DND-41 (cell line): ENCODE data around the gene RHOF.

ENCODE experiments used
- ATAC-seq: fragments of 200-7000 bp; cut with Tn5 transposase; 3 replicates; pipeline ENCODE4 v1.9.1; 2021; ENCODE audit warnings: low read depth; ENCODE audit not compliant: insufficient read depth
- DNase-seq: peaks from one replicate; pipeline ENCODE4 v3.0.0-alpha.2; 2020
- H2AFZ ChIP-seq: 2 replicates; pipeline ENCODE4 v1.6.0; 2012; ENCODE audit warnings: low read depth, low read length
- H3K27ac ChIP-seq: 2 replicates; pipeline ENCODE4 v1.5.1; 2012; ENCODE audit warnings: low read length, inconsistent platforms
- H3K27me3 ChIP-seq: fragments of 200-600 bp; sonication (generic); 2 replicates; pipeline ENCODE4 v1.6.0; 2012; ENCODE audit warnings: low read length, mild to moderate bottlenecking, inconsistent platforms; ENCODE audit not compliant: insufficient read depth, poor library complexity
- H3K36me3 ChIP-seq: 2 replicates; pipeline ENCODE4 v1.5.1; 2012; ENCODE audit warnings: low read length, inconsistent platforms; ENCODE audit not compliant: insufficient read depth
- H3K4me1 ChIP-seq: 2 replicates; pipeline ENCODE4 v1.5.1; 2012; ENCODE audit warnings: mild to moderate bottlenecking, low read length; ENCODE audit not compliant: insufficient read depth
- H3K4me2 ChIP-seq: 2 replicates; pipeline ENCODE4 v1.6.0; 2012; ENCODE audit warnings: mild to moderate bottlenecking, moderate library complexity, low read length, inconsistent platforms; ENCODE audit not compliant: insufficient read depth
- H3K4me3 ChIP-seq, 2 experiments: fragments of 200-600 bp in 1 of 2; shearing (Covaris generic) in 1 of 2; 2 replicates each; pipeline ENCODE4 v1.5.1; 2012 to 2016; ENCODE audit warnings: inconsistent platforms in 2 of 2, low read length in 2 of 2, mild to moderate bottlenecking in 2 of 2, low read depth in 1 of 2, moderate library complexity in 1 of 2
- H3K79me2 ChIP-seq: 2 replicates; pipeline ENCODE4 v1.6.0; 2012; ENCODE audit warnings: low read length, inconsistent platforms; ENCODE audit not compliant: insufficient read depth
- H3K9ac ChIP-seq: 2 replicates; pipeline ENCODE4 v1.6.0; 2012; ENCODE audit warnings: low read depth, mild to moderate bottlenecking, inconsistent platforms, low read length, moderate library complexity
- H3K9me3 ChIP-seq: 2 replicates; pipeline ENCODE4 v1.5.1; 2012; ENCODE audit warnings: low read length, moderate library complexity, mild to moderate bottlenecking, inconsistent platforms; ENCODE audit not compliant: insufficient read depth, severe bottlenecking
- H4K20me1 ChIP-seq: 2 replicates; pipeline ENCODE4 v1.6.0; 2012; ENCODE audit warnings: low read length; ENCODE audit not compliant: insufficient read depth
- CTCF ChIP-seq: IDR thresholded peaks from 2 replicates; pipeline ENCODE4 v1.5.1; 2012; ENCODE audit warnings: borderline replicate concordance, low read length, moderate library complexity, mild to moderate bottlenecking; ENCODE audit not compliant: poor library complexity, severe bottlenecking; ENCODE audit errors: extremely low read depth
- EZH2 ChIP-seq: IDR thresholded peaks from 3 replicates; pipeline ENCODE4 v1.6.1; 2012; ENCODE audit warnings: borderline replicate concordance, low read depth, mild to moderate bottlenecking, moderate library complexity, low read length, inconsistent platforms; ENCODE audit not compliant: severe bottlenecking

RHOF gene

GRCh38 chr12:121770813-121771625, 22.5 kb downstream of the RHOF start:
- H3K9me3 ChIP-seq: no peaks in the 10 kb centered on the region
- no peak overlapping the region for H3K9ac ChIP-seq
- H3K4me1 ChIP-seq: peaks cover 2% of the 10 kb centered on the region
- H3K79me2 ChIP-seq: no peaks in the 10 kb centered on the region
- H3K4me2 ChIP-seq: no peak overlapping the region
- no peaks in the 10 kb centered on the region for H3K36me3 ChIP-seq
- H4K20me1 ChIP-seq: no peaks in the 10 kb centered on the region
- TF ChIP-seq EZH2 (no peak), CTCF (no peak)
- DNase-seq (no peak), ATAC-seq (no peak)
- H3K27me3 ChIP-seq: no peaks in the 10 kb centered on the region
- no peak overlapping the region for H3K4me3 ChIP-seq
- H3K27ac ChIP-seq: no peak overlapping the region
- no peak overlapping the region for H2AFZ ChIP-seq

- Histone ChIP-seq H3K4me1 (no peaks in the 10 kb centered on the region), H3K4me3 (no peak overlapping the region), H2AFZ (no peak overlapping the region), H4K20me1 (no peaks in the 10 kb centered on the region), H3K27ac (0 out of 2 replicates have a peak overlapping the region, but pooled peaks have one; percentile 13), H3K36me3 (no peaks in the 10 kb centered on the region), H3K79me2 (no peaks in the 10 kb centered on the region), H3K4me2 (no peak overlapping the region), H3K9ac (no peak overlapping the region), H3K9me3 (no peaks in the 10 kb centered on the region), H3K27me3 (no peaks in the 10 kb centered on the region)
- no peak for TF ChIP-seq CTCF
- TF ChIP-seq EZH2: no peak
- DNase-seq: no peak
- ATAC-seq: no peak
These were observed 23.1 kb downstream of the RHOF start for GRCh38 chr12:121770388-121770787.

GRCh38 chr12:121769831-121770301, 23.6 kb downstream of the RHOF start:
- DNase-seq (no peak), ATAC-seq (no peak)
- TF ChIP-seq CTCF (no peak), EZH2 (no peak)
- H3K4me3 ChIP-seq: no peak overlapping the region
- H3K27ac ChIP-seq: peak overlapping the region; percentile 13; the same call in 1 of the 2 replicates
- no peak overlapping the region for H3K4me2 ChIP-seq
- H3K79me2 ChIP-seq: no peaks in the 10 kb centered on the region
- no peak overlapping the region for H3K9ac ChIP-seq
- H3K4me1 ChIP-seq: no peaks in the 10 kb centered on the region
- no peaks in the 10 kb centered on the region for H4K20me1 ChIP-seq
- no peak overlapping the region for H2AFZ ChIP-seq
- no peaks in the 10 kb centered on the region for H3K27me3 ChIP-seq
- no peaks in the 10 kb centered on the region for H3K36me3 ChIP-seq
- H3K9me3 ChIP-seq: no peaks in the 10 kb centered on the region
